A673 (cell line): ENCODE measurements around the gene NDUFS7. TPM values are rescaled to one million over a fixed set of nuclear protein-coding genes. Genes with fewer than 3 reads are reported as not detected.

Source experiments
- BruUV-seq: library from RNA; stranded (reverse); fragments of 400-500 nt; replicated peaks from 2 replicates; lab custom pipeline; 2021; lab: Mats Ljungman, UMichigan
- CTCF ChIA-PET: fragments of 300-600 bp; sonication (Branson Sonifier 250); formaldehyde crosslinking; loops from one replicate; lab custom pipeline; 2022; ENCODE audit warnings: antibody characterized with exemption; lab: Charles Lee
- POLR2A ChIA-PET: fragments of 300-600 bp; sonication (Branson Sonifier 250); formaldehyde crosslinking; loops from one replicate; lab custom pipeline; 2022; ENCODE audit warnings: antibody characterized with exemption; ENCODE audit not compliant: low non-redundant PET; lab: Charles Lee
- DNase-seq: peaks from one replicate; pipeline ENCODE4 v3.0.0-alpha.2; 2015; ENCODE audit warnings: low spot score
- H3K27ac ChIP-seq: fragments of 200-600 bp; sonication (generic); 2 replicates; pipeline ENCODE4 v1.5.1; 2016; ENCODE audit warnings: mixed run types, low read depth, mild to moderate bottlenecking, mixed read lengths, antibody characterized with exemption, low read length; ENCODE audit not compliant: poor library complexity, severe bottlenecking
- H3K27me3 ChIP-seq: fragments of 200-600 bp; sonication (generic); replicated peaks from 2 replicates; pipeline ENCODE4 v1.6.1; 2017; ENCODE audit warnings: mixed run types, low read depth, mild to moderate bottlenecking, mixed read lengths, antibody characterized with exemption, low read length; ENCODE audit not compliant: insufficient read depth, poor library complexity
- H3K36me3 ChIP-seq: fragments of 200-600 bp; sonication (generic); 2 replicates; pipeline ENCODE4 v1.6.1; 2016; ENCODE audit warnings: mixed run types, mild to moderate bottlenecking, mixed read lengths, antibody characterized with exemption, low read length; ENCODE audit not compliant: insufficient read depth, poor library complexity, severe bottlenecking
- H3K4me1 ChIP-seq: fragments of 200-600 bp; sonication (generic); 2 replicates; pipeline ENCODE4 v1.6.1; 2017; ENCODE audit warnings: mixed run types, mild to moderate bottlenecking, mixed read lengths, antibody characterized with exemption, low read length; ENCODE audit not compliant: insufficient read depth, poor library complexity, severe bottlenecking
- H3K4me3 ChIP-seq: fragments of 200-600 bp; sonication (generic); 2 replicates; pipeline ENCODE4 v1.5.1; 2016; ENCODE audit warnings: low read depth, mixed run types, mild to moderate bottlenecking, mixed read lengths, low read length; ENCODE audit not compliant: poor library complexity, severe bottlenecking
- H3K9me3 ChIP-seq: fragments of 200-600 bp; sonication (generic); 2 replicates; pipeline ENCODE4 v1.6.1; 2016; ENCODE audit warnings: mixed run types, low read depth, mild to moderate bottlenecking, mixed read lengths, antibody characterized with exemption, low read length; ENCODE audit not compliant: poor library complexity, severe bottlenecking
- EZH2 ChIP-seq: fragments of 200-600 bp; sonication (generic); IDR thresholded peaks from 2 replicates; pipeline ENCODE4 v1.6.1; 2017; ENCODE audit warnings: borderline replicate concordance, low read depth, mild to moderate bottlenecking, mixed read lengths, antibody characterized with exemption, low read length; ENCODE audit not compliant: poor library complexity, severe bottlenecking
- intact Hi-C: fragments of 100-400 bp; cut with micrococcal nuclease; formaldehyde crosslinking; loops from one replicate; pipeline ENCODE4 v1.10.0; 2022; ENCODE audit not compliant: unreplicated experiment
- total RNA-seq: library from RNA; stranded (reverse); gene quantifications from 2 replicates; pipeline ENCODE4 v1.2.3, GENCODE V29; 2021
- TF ChIP-seq, protein P1 (sequence below): fragments of 300-800, 200-600 bp; sonication (generic); conservative IDR thresholded peaks from 2 replicates; pipeline ENCODE4 v1.5.1; 2017; ENCODE audit warnings: low read depth, mild to moderate bottlenecking, antibody characterized with exemption, low read length, moderate library complexity, mixed read lengths

NDUFS7 gene
- total RNA-seq, 1 experiment from 2014 or later, result 101 TPM

DNA sequence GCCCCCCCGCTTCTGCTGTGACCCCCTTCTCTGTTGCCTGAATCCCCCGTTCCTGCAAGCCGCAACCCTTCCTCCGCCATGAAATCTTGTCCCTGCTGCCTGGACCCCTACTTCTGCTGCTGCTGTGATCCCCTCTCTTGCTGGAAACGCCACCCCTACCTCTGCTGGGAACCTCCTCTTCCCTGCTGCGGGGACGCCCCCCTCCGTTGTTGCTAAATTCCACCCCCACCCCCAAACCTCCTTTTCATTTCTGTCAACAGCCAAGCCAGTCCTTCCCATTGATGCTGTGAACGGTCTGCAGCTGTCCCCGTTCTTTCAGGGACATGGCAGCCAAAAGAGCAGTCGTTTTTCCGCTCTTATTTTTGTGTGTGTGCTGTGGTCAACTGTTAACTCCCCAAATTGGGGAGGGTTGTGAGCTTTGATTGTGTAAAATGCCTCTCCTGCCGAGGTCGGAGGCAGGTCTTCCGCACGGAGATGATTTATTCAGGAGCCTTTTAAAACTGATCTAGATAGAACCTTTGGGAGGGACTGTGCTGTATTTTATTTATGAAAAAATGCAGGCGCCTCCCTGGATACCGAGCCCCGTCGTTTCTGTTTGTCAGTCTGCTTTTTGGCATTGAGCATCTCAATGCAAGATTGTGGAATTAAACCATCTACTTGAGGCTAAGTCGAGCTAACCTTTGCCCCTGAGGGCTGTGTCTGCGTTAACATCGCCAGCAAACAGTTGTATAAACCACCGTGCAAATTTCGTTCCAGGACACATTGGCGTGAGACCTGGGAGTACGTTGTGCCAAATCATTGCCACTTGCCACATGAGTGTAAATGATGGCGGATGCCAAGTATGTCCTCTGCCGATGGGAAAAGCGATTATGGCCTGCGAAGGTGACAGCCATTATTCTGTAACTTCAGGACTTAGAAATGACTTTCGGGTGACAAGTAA lies 27.9 kb upstream of the NDUFS7 start:
- BruUV-seq, result no TSS peak
- intact Hi-C loops, result loop anchor here (2.0 kb wide), 1 partner anchor 27 kb away; the partner anchor contains the start of gene NDUFS7
- POLR2A ChIA-PET, result no interaction called here

DNA sequence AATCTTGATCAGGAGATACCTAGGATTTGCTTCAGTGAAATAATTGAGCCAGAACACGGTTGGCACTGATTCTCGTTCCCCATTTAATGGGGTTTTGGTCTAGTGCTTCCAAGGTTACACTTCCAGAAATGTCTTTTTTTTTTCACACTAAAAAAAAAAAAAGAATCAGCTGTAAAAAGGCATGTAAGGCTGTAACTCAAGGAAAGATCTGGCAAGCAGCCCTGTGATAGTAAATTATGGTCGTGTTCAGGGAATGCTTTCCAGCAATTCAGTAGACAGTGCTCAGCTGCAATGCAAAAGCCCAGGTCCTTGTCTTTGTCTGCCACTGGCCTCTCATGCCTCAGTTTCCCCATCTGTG lies 27.2 kb upstream of the NDUFS7 start:
- ChIA-PET POLR2A (no interaction called here), CTCF (no interaction called here)
- peaks cover 45% of the 10 kb centered on the region for H3K4me1 ChIP-seq
- no peak for DNase-seq
- intact Hi-C loops, result no loop called here
- no peak overlapping the region for H3K27ac ChIP-seq
- no peaks in the 10 kb centered on the region for H3K27me3 ChIP-seq
- BruUV-seq, result no TSS peak
- peak overlapping the region; percentile 80 for H3K4me3 ChIP-seq
- H3K36me3 ChIP-seq, result peaks cover 18% of the 10 kb centered on the region
- no peak for TF ChIP-seq EZH2
- TF ChIP-seq, protein P1, sequence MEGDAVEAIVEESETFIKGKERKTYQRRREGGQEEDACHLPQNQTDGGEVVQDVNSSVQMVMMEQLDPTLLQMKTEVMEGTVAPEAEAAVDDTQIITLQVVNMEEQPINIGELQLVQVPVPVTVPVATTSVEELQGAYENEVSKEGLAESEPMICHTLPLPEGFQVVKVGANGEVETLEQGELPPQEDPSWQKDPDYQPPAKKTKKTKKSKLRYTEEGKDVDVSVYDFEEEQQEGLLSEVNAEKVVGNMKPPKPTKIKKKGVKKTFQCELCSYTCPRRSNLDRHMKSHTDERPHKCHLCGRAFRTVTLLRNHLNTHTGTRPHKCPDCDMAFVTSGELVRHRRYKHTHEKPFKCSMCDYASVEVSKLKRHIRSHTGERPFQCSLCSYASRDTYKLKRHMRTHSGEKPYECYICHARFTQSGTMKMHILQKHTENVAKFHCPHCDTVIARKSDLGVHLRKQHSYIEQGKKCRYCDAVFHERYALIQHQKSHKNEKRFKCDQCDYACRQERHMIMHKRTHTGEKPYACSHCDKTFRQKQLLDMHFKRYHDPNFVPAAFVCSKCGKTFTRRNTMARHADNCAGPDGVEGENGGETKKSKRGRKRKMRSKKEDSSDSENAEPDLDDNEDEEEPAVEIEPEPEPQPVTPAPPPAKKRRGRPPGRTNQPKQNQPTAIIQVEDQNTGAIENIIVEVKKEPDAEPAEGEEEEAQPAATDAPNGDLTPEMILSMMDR, result no peak
- no peaks in the 10 kb centered on the region for H3K9me3 ChIP-seq

More for the DNA sequence above, 27.9 kb upstream of the NDUFS7 start:
- H3K27me3 ChIP-seq, result no peaks in the 10 kb centered on the region
- CTCF ChIA-PET, result no interaction called here
- no peak for TF ChIP-seq EZH2
- TF ChIP-seq, protein P1, result no peak
- peaks cover 40% of the 10 kb centered on the region for H3K4me1 ChIP-seq
- H3K4me3 ChIP-seq, result peak overlapping the region; percentile 80
- H3K9me3 ChIP-seq, result no peaks in the 10 kb centered on the region
- DNase-seq, result peak; percentile 51
- peaks cover 18% of the 10 kb centered on the region for H3K36me3 ChIP-seq
- peak overlapping the region; percentile 77 for H3K27ac ChIP-seq

DNA sequence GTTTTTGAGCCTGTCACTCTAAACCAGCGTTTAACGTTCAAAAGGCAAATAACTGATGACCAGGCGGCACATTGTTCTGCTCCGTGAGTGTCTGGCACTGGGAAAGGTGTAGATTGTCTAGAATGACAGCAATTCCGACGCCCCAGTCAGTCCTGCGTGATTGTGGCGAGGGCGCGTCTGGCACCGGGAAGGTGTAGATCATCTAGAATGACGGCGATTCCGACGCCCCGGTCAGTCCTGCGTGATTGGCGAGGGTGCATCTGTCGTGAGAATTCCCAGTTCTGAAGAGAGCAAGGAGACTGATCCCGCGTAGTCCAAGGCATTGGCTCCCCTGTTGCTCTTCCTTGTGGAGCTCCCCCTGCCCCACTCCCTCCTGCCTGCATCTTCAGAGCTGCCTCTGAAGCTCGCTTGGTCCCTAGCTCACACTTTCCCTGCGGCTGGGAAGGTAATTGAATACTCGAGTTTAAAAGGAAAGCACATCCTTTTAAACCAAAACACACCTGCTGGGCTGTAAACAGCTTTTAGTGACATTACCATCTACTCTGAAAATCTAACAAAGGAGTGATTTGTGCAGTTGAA lies 26.1 kb upstream of the NDUFS7 start:
- intact Hi-C loops, result no loop called here
- H3K36me3 ChIP-seq, result peaks cover 24% of the 10 kb centered on the region
- H3K4me1 ChIP-seq, result peaks cover 55% of the 10 kb centered on the region
- ChIA-PET POLR2A (no interaction called here), CTCF (no interaction called here)
- H3K4me3 ChIP-seq, result no peak overlapping the region
- H3K27ac ChIP-seq, result no peak overlapping the region
- BruUV-seq, result no TSS peak
- no peaks in the 10 kb centered on the region for H3K9me3 ChIP-seq
- no peak for DNase-seq
- TF ChIP-seq EZH2, result no peak
- TF ChIP-seq, protein P1, result no peak
- no peaks in the 10 kb centered on the region for H3K27me3 ChIP-seq
